Gastrocnemius medialis (tissue), 4 donors: ENCODE measurements around the gene SYT9. TPM values are rescaled to one million over a fixed set of nuclear protein-coding genes. Genes with fewer than 3 reads are reported as not detected.
"Not testable (repeated sequence)": the region's sequence is repeated elsewhere in the genome, so short reads cannot be mapped to it uniquely, and the experiment has no call there.

Experiments
- ATAC-seq, 2 donors: fragments of 150-250 bp; one replicate each; pipeline ENCODE4 v1.9.1; 2016
- DNase-seq, 2 donors: peaks; one replicate each; pipeline ENCODE4 v3.0.0-alpha.2; 2019
- H3K27ac ChIP-seq, 4 donors: fragments of 200-600 bp; sonication (generic); 1 replicate in 1 of 4; 2 replicates in 3 of 4; pipeline ENCODE4 v1.5.1; 2016 to 2018; ENCODE audit warnings: mild to moderate bottlenecking in 2 of 4, moderate library complexity in 1 of 4
- H3K27me3 ChIP-seq, 3 donors: fragments of 200-600 bp; sonication (generic) in 2 of 3; 1 replicate in 1 of 3; 2 replicates in 2 of 3; pipeline versions ENCODE4 v1.5.1 to v1.6.0; 2016 to 2019; ENCODE audit warnings: mild to moderate bottlenecking in 1 of 3, moderate library complexity in 1 of 3
- H3K36me3 ChIP-seq, 2 donors: fragments of 200-600 bp; sonication (generic) in 1 of 2; one replicate each; pipeline ENCODE4 v1.5.1; 2017 to 2018
- H3K4me1 ChIP-seq, 2 donors: fragments of 200-600 bp; sonication (generic) in 1 of 2; one replicate each; pipeline ENCODE4 v1.5.1; 2016 to 2017; ENCODE audit warnings: mild to moderate bottlenecking in 2 of 2
- H3K4me3 ChIP-seq, 4 donors: fragments of 200-600 bp; sonication (generic) in 3 of 4; 1 replicate in 1 of 4; 2 replicates in 3 of 4; pipeline ENCODE4 v1.5.1; 2016 to 2019; ENCODE audit warnings: mild to moderate bottlenecking in 2 of 4
- H3K9me3 ChIP-seq, 3 donors: fragments of 200-600 bp; sonication (generic) in 2 of 3; 1 replicate in 1 of 3; 2 replicates in 2 of 3; pipeline ENCODE4 v1.5.1; 2016 to 2019
- CTCF ChIP-seq, 5 experiments: fragments of 450-650 bp in 3 of 5; fragments of 200-600 bp in 2 of 5; sonication (generic) in 2 of 5; IDR thresholded peaks in 4 of 5; conservative IDR thresholded peaks in 1 of 5; 1 replicate in 4 of 5; 2 replicates in 1 of 5; pipeline ENCODE4 v1.5.1; 2016 to 2019; ENCODE audit warnings: antibody characterized with exemption in 5 of 5, mild to moderate bottlenecking in 3 of 5, moderate library complexity in 3 of 5
- POLR2A ChIP-seq, 2 donors: fragments of 450-650 bp; IDR thresholded peaks; one replicate each; pipeline ENCODE4 v1.6.1; 2017; ENCODE audit warnings: antibody characterized with exemption in 2 of 2, mild to moderate bottlenecking in 2 of 2, moderate library complexity in 2 of 2
- in situ Hi-C, 4 donors: fragments of 200-750 bp; cut with MboI; loops; one replicate each; pipeline versions ENCODE4 v1.15.0 to v1.8.0; 2017; ENCODE audit warnings: low sequenced_read_pairs in 4 of 4
- intact Hi-C: fragments of 100-400 bp; cut with DNase I; formaldehyde crosslinking; loops from one replicate; pipeline ENCODE4 v1.15.1; 2023; ENCODE audit warnings: low total_unique reads
- total RNA-seq, 4 donors: library from RNA; depleted of rRNA; stranded (reverse); fragments of >200 nt; gene quantifications; one replicate each; pipeline versions ENCODE4 v1.1.0 to v1.2.3, GENCODE V29; 2016

SYT9 gene
- total RNA-seq, 4 donors from 2014 or later = 0.09 TPM; not detected in 3

- H3K36me3 ChIP-seq = no peaks in the 10 kb centered on the region
- no peak overlapping the region for H3K4me3 ChIP-seq
- no peak overlapping the region for H3K27ac ChIP-seq
- in situ Hi-C loops = no loop called here
- no peaks in the 10 kb centered on the region for H3K9me3 ChIP-seq
- TF ChIP-seq POLR2A (IDR thresholded peaks at IDR 0.05) (no peak), CTCF (IDR thresholded peaks at IDR 0.05 in 4 of 5, conservative IDR thresholded peaks at IDR 0.05 in 1 of 5) (no peak)
- ATAC-seq = no peak
- H3K4me1 ChIP-seq = no peaks in the 10 kb centered on the region
- intact Hi-C loops = no loop called here
- no peak for DNase-seq
- H3K27me3 ChIP-seq = no peaks in the 10 kb centered on the region
These were observed 70.1 kb downstream of the SYT9 start for GRCh38 chr11:7321473-7322450.

DNA sequence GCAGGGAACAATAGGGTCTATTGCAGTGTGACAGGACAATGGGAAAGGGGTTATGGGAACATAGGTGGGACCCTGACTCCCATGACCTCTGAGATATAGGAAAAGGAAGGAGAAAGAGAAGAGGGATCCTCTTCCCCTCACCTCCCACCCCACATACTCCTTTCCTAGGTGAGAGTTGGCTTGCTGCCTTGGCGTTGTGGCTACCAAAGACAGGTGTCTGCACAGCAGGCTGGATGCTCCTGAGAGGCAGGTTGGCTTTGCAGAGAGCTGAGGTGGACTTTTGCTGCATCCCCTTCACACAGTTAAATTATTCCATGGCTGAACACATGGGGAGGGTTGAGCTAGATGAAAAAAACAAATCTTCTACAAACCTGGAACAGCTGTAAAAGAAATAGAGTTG lies 80.7 kb downstream of the SYT9 start:
- Histone ChIP-seq H3K9me3 (no peaks in the 10 kb centered on the region), H3K4me3 (no peak overlapping the region), H3K4me1 (no peaks in the 10 kb centered on the region), H3K36me3 (no peaks in the 10 kb centered on the region), H3K27ac (no peak overlapping the region), H3K27me3 (no peaks in the 10 kb centered on the region)
- DNase-seq (no peak), ATAC-seq (no peak)
- intact Hi-C loops (no loop called here), in situ Hi-C loops (no loop called here)
- TF ChIP-seq CTCF (IDR thresholded peaks at IDR 0.05 in 4 of 5, conservative IDR thresholded peaks at IDR 0.05 in 1 of 5) (no peak), POLR2A (IDR thresholded peaks at IDR 0.05) (no peak)

DNA sequence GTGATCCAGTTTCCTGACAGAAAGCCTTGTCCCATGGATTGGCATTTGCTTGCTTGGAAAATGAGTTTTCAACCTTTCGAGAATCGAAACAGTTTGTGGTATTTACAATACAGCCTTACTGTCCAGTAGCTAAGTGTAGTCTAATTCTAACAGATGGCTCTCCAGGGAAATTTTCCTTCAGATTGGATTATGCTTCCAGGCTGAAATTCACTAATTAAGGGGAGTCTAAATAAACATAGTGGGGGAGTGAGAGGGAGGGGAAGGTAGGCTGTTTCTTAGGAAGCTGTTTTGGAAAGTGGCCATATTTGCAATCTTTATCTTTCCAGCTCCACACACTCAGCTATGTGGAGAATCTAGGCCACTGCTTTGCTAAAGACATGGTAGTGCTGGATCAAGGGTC lies 81.3 kb downstream of the SYT9 start:
- DNase-seq = no peak
- Histone ChIP-seq H3K4me1 (no peaks in the 10 kb centered on the region), H3K36me3 (no peaks in the 10 kb centered on the region), H3K27me3 (no peaks in the 10 kb centered on the region), H3K4me3 (no peak overlapping the region), H3K27ac (no peak overlapping the region), H3K9me3 (no peaks in the 10 kb centered on the region)
- in situ Hi-C loops (no loop called here), intact Hi-C loops (no loop called here)
- TF ChIP-seq CTCF (IDR thresholded peaks at IDR 0.05 in 4 of 5, conservative IDR thresholded peaks at IDR 0.05 in 1 of 5) (no peak), POLR2A (IDR thresholded peaks at IDR 0.05) (no peak)
- no peak for ATAC-seq

- H3K4me3 ChIP-seq, H3K27me3 ChIP-seq, H3K9me3 ChIP-seq, H3K36me3 ChIP-seq, DNase-seq, intact Hi-C loops, H3K27ac ChIP-seq, in situ Hi-C loops, ATAC-seq, H3K4me1 ChIP-seq: not testable (repeated sequence)
These were observed 83.7 kb downstream of the SYT9 start for GRCh38 chr11:7335442-7335841.

DNA sequence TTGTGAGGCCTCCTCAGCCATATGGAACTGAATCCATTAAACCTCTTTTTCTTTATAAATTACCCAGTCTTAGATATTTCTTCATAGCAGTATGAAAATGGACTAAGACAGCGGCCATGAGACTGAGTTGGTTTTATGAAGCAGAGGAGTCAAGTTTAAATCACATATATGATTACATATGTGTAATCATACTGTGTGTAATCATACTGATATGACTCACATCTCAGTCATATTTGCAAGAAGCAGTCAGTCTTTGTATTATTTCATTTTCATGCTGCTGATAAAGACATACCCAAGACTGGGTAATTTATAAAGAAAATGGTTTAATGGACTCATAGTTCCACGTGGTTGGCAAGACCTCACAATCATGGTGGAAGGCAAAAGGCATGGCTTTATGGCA lies 89.8 kb downstream of the SYT9 start:
- DNase-seq = no peak
- in situ Hi-C loops = no loop called here
- no peak for TF ChIP-seq POLR2A (IDR thresholded peaks at IDR 0.05)
- TF ChIP-seq CTCF (IDR thresholded peaks at IDR 0.05 in 4 of 5, conservative IDR thresholded peaks at IDR 0.05 in 1 of 5) = no peak
- no peak for ATAC-seq
- intact Hi-C loops = no loop called here
- no peaks in the 10 kb centered on the region for H3K36me3 ChIP-seq
- no peaks in the 10 kb centered on the region for H3K9me3 ChIP-seq
- no peaks in the 10 kb centered on the region for H3K4me1 ChIP-seq
- no peak overlapping the region for H3K4me3 ChIP-seq
- H3K27me3 ChIP-seq = no peaks in the 10 kb centered on the region
- H3K27ac ChIP-seq = no peak overlapping the region
